Cardiac fibroblast (primary cell): ENCODE measurements around the gene WDR54.
"Not testable (repeated sequence)": the region's sequence is repeated elsewhere in the genome, so short reads cannot be mapped to it uniquely, and the experiment has no call there.

ENCODE experiments used
- DNase-seq, 2 donors: peaks; one replicate each; pipeline versions ENCODE4 v3.0.0 to v3.0.0-alpha.2; 2010; ENCODE audit warnings: low read depth in 2 of 2
- H3K4me3 ChIP-seq, 2 donors: replicated peaks in 1 of 2; 1 replicate in 1 of 2; 2 replicates in 1 of 2; pipeline ENCODE4 v1.5.1; 2011; ENCODE audit warnings: low read depth in 2 of 2, low read length in 2 of 2, mild to moderate bottlenecking in 2 of 2, moderate library complexity in 1 of 2
- TF ChIP-seq, protein P1 (sequence below): IDR thresholded peaks from one replicate; pipeline ENCODE4 v1.5.1; 2011; ENCODE audit warnings: low read depth, mild to moderate bottlenecking, low read length, inconsistent platforms

Gene WDR54

DNA sequence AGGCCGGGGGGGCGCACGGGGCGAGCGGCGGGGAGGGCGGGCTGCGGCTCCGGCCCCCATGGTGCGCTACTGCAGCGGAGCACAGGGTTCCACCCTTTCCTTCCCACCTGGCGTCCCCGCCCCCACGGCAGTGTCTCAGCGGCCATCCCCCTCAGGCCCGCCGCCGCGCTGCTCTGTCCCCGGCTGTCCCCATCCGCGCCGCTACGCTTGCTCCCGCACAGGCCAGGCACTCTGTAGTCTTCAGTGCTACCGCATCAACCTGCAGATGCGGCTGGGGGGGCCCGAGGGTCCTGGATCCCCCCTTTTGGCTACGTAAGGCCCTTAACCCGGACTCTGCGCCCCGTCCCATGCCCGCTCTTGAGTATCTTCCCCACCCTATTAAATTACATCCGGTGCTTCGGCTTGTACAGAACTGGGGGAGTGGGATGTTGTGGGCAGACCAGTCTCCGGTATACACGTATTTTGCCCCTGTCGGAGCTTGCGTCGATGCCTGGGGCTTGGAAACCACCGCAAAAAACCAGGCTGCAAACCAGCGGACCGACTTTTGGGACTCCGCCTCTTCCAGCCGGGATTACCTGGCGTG lies 36.1 kb downstream of the WDR54 start:
- DNase-seq: no peak
- TF ChIP-seq, protein P1, sequence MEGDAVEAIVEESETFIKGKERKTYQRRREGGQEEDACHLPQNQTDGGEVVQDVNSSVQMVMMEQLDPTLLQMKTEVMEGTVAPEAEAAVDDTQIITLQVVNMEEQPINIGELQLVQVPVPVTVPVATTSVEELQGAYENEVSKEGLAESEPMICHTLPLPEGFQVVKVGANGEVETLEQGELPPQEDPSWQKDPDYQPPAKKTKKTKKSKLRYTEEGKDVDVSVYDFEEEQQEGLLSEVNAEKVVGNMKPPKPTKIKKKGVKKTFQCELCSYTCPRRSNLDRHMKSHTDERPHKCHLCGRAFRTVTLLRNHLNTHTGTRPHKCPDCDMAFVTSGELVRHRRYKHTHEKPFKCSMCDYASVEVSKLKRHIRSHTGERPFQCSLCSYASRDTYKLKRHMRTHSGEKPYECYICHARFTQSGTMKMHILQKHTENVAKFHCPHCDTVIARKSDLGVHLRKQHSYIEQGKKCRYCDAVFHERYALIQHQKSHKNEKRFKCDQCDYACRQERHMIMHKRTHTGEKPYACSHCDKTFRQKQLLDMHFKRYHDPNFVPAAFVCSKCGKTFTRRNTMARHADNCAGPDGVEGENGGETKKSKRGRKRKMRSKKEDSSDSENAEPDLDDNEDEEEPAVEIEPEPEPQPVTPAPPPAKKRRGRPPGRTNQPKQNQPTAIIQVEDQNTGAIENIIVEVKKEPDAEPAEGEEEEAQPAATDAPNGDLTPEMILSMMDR: no peak
- H3K4me3 ChIP-seq: peak overlapping the region; percentile 64 to 69

DNA sequence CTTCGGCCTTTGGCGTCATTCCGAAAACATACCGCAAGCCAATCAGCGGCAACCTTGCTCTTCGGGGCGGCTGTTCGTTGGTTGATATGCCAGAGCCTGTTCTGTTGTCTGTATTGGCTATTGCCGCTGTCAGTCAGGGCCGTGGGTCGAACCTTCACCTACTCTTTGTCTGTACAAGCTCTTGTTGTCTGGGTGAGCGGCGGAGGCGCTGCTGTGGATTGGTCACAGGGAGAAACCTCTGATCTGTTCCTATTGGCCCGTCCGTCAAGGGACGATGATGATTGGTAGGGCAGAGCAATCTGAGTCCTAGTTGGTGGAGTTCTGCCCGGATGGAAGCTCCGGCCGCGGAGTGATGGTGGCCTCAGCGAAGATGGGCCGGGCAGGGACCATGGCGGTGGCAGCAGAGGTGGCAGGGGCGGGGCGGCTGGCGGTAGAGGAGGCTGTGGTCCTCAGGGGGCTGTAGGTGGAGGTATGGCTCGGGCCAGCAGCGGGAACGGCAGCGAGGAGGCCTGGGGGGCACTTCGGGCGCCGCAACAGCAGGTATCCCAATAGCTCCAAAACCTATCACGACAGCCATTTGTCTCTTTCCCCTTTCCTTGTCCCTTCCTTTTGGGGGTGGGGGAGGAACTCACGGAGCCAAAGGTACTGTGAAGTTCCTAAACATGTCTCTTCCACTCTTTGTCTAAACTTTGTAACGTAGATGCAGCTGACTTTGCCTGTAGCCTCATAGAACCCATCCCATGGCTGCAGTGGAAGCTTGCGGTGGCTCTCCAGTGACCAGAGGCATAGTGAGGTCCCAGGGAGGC lies 36.8 kb downstream of the WDR54 start, which contains the start of gene WBP1:
Gene WBP1 (plus strand): TSS at position 307 of the 806 bp plus-strand sequence. CDS start 165 bp downstream, at position 472.
- peak; percentile 100 for DNase-seq
- TF ChIP-seq, protein P1: no peak
- H3K4me3 ChIP-seq: peak within 1 kb of the TSS; percentile 86 to 90

DNA sequence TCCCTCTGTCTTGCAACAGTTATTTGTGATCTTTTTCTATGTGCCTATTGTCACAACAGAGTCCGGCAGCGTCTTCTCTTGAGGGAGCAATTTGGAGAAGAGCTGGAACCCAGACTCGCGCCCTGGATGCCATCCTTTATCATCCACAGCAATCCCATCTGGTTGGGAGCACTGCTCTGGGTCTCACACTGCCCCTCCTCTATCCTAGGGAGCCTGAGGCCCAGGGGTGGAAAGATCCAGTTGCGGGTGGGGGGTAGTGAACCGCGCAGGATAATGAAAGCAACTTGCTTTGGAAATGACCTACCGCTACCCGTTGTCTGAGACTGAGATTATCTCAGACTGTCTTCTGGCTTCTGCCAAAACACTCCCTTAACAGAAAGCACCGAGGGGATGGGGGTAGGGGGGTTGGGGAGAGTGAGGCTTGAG lies 37.4 kb downstream of the WDR54 start:
- TF ChIP-seq, protein P1: no peak
- DNase-seq: peak; percentile 14 to 16
- H3K4me3 ChIP-seq: peak overlapping the region; percentile 86 to 90

DNA sequence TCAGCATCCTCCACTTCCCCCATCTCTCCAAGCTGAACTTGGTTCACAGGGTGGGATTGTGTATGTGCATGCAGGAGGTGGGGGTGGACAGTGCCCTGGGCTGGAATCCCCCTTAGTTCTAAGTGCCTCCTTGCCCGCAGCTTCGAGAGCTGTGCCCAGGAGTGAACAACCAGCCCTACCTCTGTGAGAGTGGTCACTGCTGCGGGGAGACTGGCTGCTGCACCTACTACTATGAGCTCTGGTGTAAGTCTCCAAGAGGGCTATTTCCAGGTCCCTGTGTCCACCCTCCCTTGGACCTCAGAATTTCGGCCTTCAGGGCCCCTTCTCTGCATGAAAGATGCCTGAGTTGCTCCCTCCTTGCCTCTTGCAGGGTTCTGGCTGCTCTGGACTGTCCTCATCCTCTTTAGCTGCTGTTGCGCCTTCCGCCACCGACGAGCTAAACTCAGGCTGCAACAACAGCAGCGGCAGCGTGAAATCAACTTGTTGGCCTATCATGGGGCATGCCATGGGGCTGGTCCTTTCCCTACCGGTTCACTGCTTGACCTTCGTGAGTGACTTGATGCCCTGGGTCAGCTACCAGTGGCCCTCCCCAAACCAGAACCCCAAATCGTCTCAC lies 38.1 kb downstream of the WDR54 start:
- peak overlapping the region; percentile 5 to 86 for H3K4me3 ChIP-seq

DNA sequence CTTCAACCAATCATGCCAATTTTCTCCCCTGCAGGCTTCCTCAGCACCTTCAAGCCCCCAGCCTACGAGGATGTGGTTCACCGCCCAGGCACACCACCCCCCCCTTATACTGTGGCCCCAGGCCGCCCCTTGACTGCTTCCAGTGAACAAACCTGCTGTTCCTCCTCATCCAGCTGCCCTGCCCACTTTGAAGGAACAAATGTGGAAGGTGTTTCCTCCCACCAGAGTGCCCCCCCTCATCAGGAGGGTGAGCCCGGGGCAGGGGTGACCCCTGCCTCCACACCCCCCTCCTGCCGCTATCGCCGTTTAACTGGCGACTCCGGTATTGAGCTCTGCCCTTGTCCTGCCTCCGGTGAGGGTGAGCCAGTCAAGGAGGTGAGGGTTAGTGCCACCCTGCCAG lies 38.7 kb downstream of the WDR54 start:
- not testable (repeated sequence) for H3K4me3 ChIP-seq, DNase-seq

More for the DNA sequence above, 38.1 kb downstream of the WDR54 start:
- peak in 1 of 2 donors; percentile 13 for DNase-seq

DNA sequence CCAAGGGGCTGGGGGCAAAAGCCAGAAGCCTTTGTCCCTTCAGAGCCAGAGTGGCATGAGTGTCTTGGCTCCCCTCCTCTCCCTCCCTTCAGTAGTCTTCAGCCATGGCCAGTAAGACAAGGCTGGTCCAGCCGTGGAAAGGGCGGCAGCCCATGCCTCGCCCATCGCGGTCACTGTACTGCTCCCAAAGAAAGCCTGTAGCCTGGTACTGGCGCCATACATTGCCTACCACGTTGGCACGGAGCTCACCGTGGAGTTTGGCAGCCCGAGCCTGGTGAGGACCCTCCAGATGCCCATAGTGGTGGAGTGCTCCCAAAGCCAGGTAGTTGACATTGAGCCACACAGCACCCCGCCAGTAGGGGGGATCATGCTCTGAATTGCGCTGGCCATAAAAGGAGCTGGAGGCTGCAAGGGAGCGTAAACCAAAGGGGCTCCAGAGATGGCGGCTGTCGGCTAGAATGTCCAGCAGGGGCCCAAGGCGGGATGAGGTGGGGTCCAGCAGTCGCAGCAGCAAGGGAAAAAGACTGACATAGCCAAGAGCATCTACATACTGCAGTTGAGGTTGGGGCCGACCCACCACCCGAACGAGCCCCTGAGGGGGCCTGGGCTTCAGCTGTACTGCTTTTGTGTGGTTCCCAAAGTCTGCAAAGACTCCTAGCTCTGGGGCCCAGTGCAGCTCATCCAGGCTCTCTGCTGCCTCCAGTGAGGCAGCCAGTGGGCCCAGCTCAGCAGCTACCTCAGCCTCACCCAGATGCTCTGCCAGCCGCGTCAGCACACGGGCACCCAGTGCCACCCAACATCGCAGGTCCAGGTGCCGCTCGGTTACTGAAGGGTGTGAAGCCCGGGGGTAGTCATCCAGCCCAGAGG lies 39.9 kb downstream of the WDR54 start:
- H3K4me3 ChIP-seq: no peak overlapping the region
- TF ChIP-seq, protein P1: peak; percentile 4
- DNase-seq: peak in 1 of 2 donors; percentile 11

DNA sequence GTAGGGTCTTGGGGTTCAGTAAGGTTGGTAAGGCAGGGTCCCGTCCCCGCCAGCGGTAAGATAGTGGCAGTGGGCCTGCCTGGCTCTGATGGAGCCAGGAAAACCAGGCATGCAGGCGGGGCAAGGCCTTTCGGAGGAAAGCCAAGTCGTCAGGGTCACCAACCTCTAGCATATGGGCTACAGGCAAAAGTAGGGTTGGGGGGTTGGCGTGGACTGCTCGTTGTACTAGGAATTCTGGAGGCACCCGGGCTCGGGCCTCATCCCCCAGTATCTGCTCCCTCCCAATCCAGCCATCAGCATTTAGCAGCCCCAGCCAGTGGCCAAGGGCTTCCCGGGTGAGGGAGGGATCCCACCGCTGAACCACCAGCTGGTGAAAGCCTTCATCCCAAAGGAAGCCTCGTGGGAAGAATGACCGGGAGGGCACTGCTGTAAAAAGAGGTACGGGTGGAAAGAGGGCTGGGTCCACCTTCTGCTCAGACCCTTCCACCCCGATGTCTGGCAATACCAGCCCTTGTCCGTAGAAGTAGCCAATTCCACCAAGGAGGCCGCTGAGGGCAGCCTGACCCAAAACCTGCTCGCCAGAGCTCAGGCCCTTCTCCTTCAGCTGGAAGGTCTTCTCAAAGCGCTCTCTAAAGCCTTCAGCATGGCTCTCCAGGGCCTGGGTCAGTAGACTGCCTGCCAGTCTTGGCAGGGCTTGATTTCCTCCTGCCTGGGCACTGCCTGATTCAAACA lies 40.7 kb downstream of the WDR54 start:
- H3K4me3 ChIP-seq: no peak overlapping the region
- DNase-seq: no peak
- TF ChIP-seq, protein P1: no peak
